BE2C (cell line): ENCODE results near the gene PLEKHG2.

Source experiments
- DNase-seq: peaks from one replicate; pipeline ENCODE4 v3.0.0-alpha.2; 2020
- H3K27me3 ChIP-seq: fragments of 250-450 bp; sonication (Bioruptor Pico); 2 replicates; pipeline ENCODE4 v1.5.1; 2020; ENCODE audit warnings: mild to moderate bottlenecking
- H3K36me3 ChIP-seq: fragments of 250-450 bp; sonication (Bioruptor Pico); 2 replicates; pipeline ENCODE4 v1.5.1; 2020; ENCODE audit warnings: mild to moderate bottlenecking
- H3K4me1 ChIP-seq: fragments of 250-450 bp; sonication (Bioruptor Pico); 2 replicates; pipeline ENCODE4 v1.5.1; 2020
- H3K4me3 ChIP-seq: 2 replicates; pipeline ENCODE4 v1.5.1; 2011; ENCODE audit warnings: low read depth, low read length
- H3K9me3 ChIP-seq: fragments of 250-450 bp; sonication (Bioruptor Pico); 2 replicates; pipeline ENCODE4 v1.5.1; 2020
- TF ChIP-seq, protein P1 (sequence below): IDR thresholded peaks from 2 replicates; pipeline ENCODE4 v1.5.1; 2012; ENCODE audit warnings: mild to moderate bottlenecking, low read depth, low read length

PLEKHG2 gene

DNA sequence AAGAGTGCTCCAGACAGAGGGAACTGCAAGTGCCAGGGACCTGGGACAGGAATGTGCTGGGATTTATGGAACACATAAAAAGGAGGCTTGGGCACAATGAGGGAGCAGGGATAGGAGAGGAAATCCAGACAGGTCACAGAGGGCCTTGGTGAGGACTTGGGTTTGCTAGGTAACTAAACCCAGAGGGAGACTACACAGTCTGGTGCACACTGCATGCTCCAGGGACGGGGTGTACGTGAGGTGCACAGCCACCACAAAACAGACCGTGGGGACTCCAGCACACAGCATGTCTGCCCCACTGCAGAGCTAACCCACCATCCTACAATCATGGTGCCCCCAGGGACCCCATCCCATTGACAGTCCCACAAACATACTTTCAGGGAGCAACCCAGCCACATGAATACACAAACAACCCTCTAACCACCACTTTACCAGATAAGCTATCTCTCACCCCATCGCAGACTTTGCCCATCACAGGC, 11.4 kb upstream of the PLEKHG2 start:
- H3K36me3 ChIP-seq, result no peaks in the 10 kb centered on the region
- H3K9me3 ChIP-seq, result no peaks in the 10 kb centered on the region
- no peak overlapping the region for H3K4me3 ChIP-seq
- H3K27me3 ChIP-seq, result no peaks in the 10 kb centered on the region
- peaks cover 29% of the 10 kb centered on the region for H3K4me1 ChIP-seq
- no peak for DNase-seq
- TF ChIP-seq, protein P1, sequence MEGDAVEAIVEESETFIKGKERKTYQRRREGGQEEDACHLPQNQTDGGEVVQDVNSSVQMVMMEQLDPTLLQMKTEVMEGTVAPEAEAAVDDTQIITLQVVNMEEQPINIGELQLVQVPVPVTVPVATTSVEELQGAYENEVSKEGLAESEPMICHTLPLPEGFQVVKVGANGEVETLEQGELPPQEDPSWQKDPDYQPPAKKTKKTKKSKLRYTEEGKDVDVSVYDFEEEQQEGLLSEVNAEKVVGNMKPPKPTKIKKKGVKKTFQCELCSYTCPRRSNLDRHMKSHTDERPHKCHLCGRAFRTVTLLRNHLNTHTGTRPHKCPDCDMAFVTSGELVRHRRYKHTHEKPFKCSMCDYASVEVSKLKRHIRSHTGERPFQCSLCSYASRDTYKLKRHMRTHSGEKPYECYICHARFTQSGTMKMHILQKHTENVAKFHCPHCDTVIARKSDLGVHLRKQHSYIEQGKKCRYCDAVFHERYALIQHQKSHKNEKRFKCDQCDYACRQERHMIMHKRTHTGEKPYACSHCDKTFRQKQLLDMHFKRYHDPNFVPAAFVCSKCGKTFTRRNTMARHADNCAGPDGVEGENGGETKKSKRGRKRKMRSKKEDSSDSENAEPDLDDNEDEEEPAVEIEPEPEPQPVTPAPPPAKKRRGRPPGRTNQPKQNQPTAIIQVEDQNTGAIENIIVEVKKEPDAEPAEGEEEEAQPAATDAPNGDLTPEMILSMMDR, result no peak

DNA sequence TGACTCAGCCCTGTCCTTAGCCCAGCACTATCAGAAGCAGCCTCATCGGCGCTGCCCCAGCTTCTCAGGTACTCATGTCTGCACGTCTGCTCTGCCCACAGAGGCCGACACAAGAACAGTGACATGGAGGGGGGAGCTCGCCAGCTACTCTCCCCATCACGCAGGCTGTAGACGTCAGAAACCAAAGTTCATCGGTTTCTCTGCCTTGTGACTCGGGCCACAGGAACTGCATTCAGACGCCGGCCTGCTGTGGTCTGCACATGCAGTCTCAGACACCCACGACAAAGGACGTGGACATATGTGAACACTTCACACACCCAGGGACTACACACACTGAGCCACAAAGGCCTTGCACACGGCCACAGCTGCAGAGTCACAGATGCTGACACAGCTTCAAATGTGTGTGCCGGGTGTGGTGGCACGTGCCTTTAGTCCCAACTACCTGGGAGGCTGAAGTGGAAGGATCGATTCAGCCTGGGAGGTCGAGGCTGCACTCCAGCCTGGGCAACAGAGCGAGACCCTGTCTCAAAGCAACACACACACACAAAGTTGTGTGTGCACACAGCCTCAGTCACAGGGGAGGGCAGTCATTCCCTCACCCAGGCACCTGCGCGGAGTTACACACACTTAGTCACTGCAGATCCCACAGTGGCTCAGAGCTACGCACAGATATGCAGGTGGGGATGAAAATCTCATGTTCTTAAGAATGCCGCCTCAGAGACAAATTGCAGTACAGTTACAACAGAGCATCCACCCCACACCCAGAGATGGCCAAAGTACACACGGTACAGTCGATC, 10.7 kb upstream of the PLEKHG2 start:
- H3K4me3 ChIP-seq, result no peak overlapping the region
- peak; percentile 38 for DNase-seq
- H3K4me1 ChIP-seq, result peaks cover 29% of the 10 kb centered on the region
- TF ChIP-seq, protein P1, result no peak
- H3K27me3 ChIP-seq, result no peaks in the 10 kb centered on the region
- H3K9me3 ChIP-seq, result no peaks in the 10 kb centered on the region
- H3K36me3 ChIP-seq, result no peaks in the 10 kb centered on the region

DNA sequence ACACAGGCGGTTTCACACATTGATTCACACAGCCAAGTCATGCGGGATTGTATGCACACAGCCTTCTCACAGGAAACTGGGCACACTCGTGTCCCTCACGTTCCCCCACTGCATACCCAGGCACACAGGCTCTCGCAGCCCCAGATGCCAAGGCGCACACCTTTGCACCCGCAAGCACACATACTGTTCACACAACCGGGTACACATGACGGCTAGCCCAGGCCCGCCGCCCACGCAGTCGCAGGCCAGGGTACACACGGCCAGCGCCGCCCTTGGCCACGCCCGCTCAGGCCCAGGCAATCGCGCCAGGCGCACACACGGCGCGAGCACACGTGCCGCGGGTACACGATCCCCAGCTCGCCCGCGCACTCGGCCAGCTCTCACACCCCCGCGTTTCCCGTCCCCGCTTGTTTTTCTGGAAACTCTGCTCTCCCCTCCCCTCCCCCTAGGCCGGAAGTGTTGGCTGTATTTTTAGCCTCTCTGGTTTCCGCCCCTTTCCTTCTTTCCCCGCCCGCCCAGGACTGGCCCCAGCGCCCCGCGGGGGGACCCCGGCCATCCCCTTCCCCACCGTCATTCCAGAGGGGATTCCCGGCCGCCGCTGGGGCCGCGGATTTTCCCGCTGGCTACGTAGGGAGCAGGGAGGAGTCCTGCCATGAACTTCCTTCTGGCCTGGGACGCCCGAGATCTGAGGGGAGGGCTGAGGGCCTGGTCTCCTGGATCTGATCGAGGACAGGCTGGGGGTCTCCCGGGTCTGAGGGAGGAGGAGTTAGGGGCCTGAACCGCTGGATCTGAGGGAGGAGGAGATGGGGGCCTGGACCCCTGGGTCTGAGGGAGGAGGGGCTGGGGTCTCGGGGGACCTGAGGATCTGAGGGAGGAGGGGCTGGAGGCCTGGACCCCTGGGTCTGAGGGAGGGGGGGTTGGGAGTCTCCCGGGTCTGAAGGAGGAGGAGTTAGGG, 9.8 kb upstream of the PLEKHG2 start:
- DNase-seq, result peak; percentile 72
- Histone ChIP-seq H3K36me3 (no peaks in the 10 kb centered on the region), H3K9me3 (no peaks in the 10 kb centered on the region), H3K4me1 (peaks cover 29% of the 10 kb centered on the region), H3K27me3 (no peaks in the 10 kb centered on the region), H3K4me3 (peak overlapping the region; percentile 56)
- TF ChIP-seq, protein P1, result no peak

DNA sequence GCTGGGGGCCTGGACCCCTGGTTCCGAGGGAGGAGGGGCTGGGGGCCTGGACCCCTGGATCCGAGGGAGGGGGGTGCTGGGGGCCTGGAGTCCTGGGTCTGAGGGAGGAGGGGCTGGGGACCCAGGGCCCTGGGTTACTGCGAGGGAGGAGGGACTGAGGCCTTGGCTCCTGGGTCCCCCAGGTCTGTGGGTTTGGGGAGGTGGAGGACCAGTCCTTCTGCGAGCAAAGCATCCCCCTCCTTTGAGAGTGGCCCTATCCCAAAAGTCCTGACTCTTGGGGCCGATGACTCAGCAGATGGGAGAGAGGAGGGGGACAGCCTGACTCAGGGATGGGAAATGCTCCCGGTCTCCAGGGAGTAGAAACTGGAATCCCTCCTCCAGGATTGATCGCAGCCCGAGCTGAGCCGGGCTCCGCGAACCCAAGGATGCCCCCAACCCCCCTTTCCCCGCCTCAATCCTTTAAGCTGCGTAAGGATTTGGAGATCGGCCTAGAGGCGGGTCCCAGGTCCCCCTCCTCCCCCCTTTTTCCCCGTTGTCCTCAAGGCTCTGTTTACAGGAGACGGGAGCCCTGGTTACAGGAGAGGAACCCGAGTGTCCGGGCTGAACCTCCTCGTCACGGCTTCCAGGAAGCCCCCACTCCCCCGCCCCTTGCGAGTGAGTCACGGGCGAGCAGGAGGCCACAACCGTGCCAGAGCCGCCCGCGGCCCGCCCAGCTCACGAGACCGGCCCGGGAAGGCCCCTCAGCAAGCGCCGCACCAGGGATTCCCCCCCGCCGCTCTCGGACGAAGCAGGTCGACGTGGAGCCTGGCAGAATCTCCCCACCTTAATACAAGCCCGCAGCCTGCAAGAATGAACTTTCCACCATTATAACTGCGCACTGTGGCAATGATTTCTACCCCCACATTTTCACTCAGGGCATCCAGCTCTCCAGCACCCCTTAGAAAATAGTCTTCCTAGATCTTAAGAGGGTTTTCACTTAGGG, 8.8 kb upstream of the PLEKHG2 start:
- no peaks in the 10 kb centered on the region for H3K27me3 ChIP-seq
- peaks cover 26% of the 10 kb centered on the region for H3K4me1 ChIP-seq
- TF ChIP-seq, protein P1, result no peak
- H3K4me3 ChIP-seq, result peak overlapping the region; percentile 56
- no peaks in the 10 kb centered on the region for H3K9me3 ChIP-seq
- no peaks in the 10 kb centered on the region for H3K36me3 ChIP-seq
- DNase-seq, result peak; percentile 92

DNA sequence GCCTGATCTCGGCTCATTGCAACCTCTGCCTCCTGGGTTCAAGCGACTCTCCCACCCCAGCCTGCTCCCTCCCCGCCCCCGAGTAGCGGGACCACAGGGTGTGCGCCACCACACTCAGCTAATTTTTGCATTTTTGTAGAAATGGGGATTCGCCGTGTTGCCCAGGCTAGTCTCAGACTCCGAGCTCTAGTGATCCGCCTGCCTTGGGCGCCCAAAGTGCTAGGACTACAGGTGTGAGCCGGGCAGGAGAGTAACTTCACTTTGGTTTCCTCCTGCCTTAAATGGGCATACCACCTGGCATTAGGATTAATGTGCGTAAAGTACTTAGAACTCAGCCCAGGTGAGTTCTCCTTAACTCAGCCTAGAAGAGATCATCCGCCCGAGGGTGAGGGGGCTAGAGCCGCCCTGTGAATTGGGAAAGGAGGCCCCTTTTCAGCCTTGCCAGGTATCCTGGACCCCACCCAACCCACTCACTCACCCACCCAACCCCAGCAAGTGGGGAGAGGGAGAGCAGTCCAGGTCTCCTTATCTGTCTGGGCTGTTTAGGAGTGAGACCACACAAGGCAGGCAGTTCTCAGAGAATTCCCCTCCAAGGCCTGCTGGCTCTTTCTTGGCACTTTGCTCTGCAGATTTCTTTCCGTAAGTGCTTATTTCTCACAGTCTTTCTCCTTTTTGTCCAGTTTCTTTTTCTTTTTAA, 7.1 kb upstream of the PLEKHG2 start:
- TF ChIP-seq, protein P1, result no peak
- Histone ChIP-seq H3K27me3 (no peaks in the 10 kb centered on the region), H3K9me3 (no peaks in the 10 kb centered on the region), H3K4me3 (no peak overlapping the region), H3K36me3 (no peaks in the 10 kb centered on the region), H3K4me1 (peaks cover 26% of the 10 kb centered on the region)
- DNase-seq, result no peak
